ENCODE results near the gene ARL15.
A peak's percentile ranks its signal among the peaks of the same experiment; 100 is the strongest.

ARL15 gene

DNA sequence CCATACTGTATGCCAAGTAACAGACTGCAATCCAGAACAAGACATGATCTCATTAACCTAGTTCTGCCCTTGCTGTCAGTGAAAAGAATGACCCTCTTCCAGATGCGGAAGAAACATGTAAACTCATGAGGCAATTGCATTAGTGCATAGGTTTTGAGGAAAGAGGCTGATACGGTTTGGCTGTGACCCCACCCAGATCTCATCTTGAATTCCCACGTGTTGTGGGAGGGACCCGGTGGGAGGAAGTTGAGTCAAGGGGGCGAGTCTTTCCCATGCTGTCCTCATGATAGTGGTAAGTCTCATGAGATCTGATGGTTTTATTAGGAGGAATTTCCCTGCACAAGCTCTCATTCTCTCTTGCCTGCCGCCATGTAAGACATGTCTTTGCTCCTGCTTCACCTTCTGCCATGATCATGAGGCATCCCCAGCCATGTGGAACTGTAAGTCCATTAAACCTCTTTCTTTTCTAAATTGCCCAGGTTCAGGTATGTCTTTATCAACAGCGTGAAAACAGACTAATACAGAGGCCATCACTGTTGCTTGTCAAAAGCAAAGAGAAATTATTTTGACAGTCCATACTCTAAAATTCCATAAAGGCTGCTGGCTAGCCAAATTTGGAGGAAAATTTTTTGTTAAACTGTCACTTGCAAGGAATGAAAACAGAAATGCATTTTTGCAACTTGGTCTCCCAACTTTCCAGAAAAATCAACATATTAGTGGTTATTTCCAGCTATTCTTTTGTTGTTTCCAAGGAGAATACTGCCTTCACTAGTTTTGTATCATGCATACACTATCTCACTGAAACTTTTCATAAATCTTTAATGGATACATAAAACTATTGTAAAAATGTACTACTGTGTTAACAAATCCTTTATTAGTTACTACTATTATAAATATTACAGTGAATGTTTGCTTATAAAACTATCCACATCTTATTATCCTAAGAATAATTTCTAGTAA, 3.2 kb upstream of the ARL15 start:
- WGBS, 2 donors (ENCODE audit: extremely low coverage in 2 of 2, insufficient read length in 2 of 2, insufficient replicate concordance in 1 of 2), result no CpG with 5 or more reads among the region's 7 CpGs
- Histone ChIP-seq H2BK5ac (ENCODE audit: low read length) (no peak overlapping the region), H3K27ac (replicated peaks; ENCODE audit: low read length) (no peak overlapping the region), H3K4me1 (ENCODE audit: control insufficient read depth in 2 of 2, insufficient read depth in 1 of 2, low read depth in 1 of 2, low read length in 2 of 2) (peaks cover 2 to 4% of the 10 kb centered on the region in 2 donors), H2BK12ac (ENCODE audit: low read length) (no peak overlapping the region), H3K18ac (ENCODE audit: low read length) (no peak overlapping the region), H2BK15ac (ENCODE audit: low read length) (no peak overlapping the region), H3K36me3 (replicated peaks in 1 of 2; ENCODE audit: control insufficient read depth in 2 of 2, insufficient read depth in 2 of 2, low read length in 2 of 2) (no peaks in the 10 kb centered on the region), H3K4ac (ENCODE audit: low read length) (no peak overlapping the region), H3K27me3 (ENCODE audit: control insufficient read depth in 3 of 3, insufficient read depth in 3 of 3, low read depth in 1 of 3, low read length in 3 of 3) (peaks cover 0 to 43% (median 0%) of the 10 kb centered on the region in 3 experiments), H2BK120ac (ENCODE audit: low read depth, low read length) (no peak overlapping the region), H3K23ac (ENCODE audit: low read depth, low read length, poor library complexity) (no peak overlapping the region), H2AK5ac (ENCODE audit: low read depth, low read length) (no peak overlapping the region), H3K4me3 (ENCODE audit: low read length in 2 of 2) (no peak overlapping the region), H2AFZ (ENCODE audit: low read length) (no peak overlapping the region), H3K9ac (ENCODE audit: low read depth, low read length, poor library complexity) (no peak overlapping the region), H3K79me1 (ENCODE audit: low read depth, low read length) (no peaks in the 10 kb centered on the region), H3K9me3 (replicated peaks in 1 of 2; ENCODE audit: control insufficient read depth in 2 of 2, insufficient read depth in 1 of 2, low read depth in 1 of 2, low read length in 2 of 2) (no peaks in the 10 kb centered on the region), H3K4me2 (ENCODE audit: insufficient read depth, low read length, poor library complexity, severe bottlenecking) (no peak overlapping the region), H3K14ac (ENCODE audit: low read length) (no peak overlapping the region), H4K91ac (ENCODE audit: low read depth, low read length, poor library complexity) (no peak overlapping the region), H4K8ac (ENCODE audit: low read depth, low read length) (no peak overlapping the region)
- no peak for DNase-seq (ENCODE audit: low spot score)

GRCh38 chr5:54312499-54312898, 2.1 kb upstream of the ARL15 start:
- no peak overlapping the region for H3K4me3 ChIP-seq (ENCODE audit: low read length in 2 of 2)

DNA sequence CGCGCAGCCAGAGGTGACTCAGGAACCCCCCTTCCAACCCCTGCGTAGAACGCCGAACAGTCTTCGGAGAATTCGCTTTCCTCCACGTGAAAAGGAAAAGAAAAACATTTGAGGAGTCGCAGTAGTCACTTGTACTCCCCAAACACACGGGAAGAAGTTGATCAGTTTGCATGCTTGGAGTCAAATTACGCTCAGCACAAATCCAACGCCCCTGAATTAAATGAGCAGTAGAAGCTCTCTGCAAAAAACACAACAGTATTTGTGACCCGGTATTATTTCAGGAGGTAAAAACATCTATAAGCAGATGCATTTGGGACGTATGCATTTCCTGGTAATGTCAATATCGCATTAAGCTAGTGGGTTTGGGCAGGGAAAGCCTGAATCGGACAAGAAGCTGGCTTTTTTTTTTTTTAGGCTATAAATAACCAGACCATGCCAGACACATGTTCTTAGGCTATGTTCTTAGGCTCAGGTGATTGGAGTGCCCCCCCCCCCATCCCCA, 854 bp upstream of the ARL15 start:
- no peaks in the 10 kb centered on the region for H3K9me3 ChIP-seq (replicated peaks in 1 of 2; ENCODE audit: control insufficient read depth in 2 of 2, insufficient read depth in 1 of 2, low read depth in 1 of 2, low read length in 2 of 2)
- H2BK15ac ChIP-seq (ENCODE audit: low read length), result no peak overlapping the region
- peaks cover 0 to 28% (median 0%) of the 10 kb centered on the region in 3 experiments for H3K27me3 ChIP-seq (ENCODE audit: control insufficient read depth in 3 of 3, insufficient read depth in 3 of 3, low read depth in 1 of 3, low read length in 3 of 3)
- no peak overlapping the region for H4K8ac ChIP-seq (ENCODE audit: low read depth, low read length)
- H3K27ac ChIP-seq (replicated peaks; ENCODE audit: low read length), result no peak overlapping the region
- H2AK5ac ChIP-seq (ENCODE audit: low read depth, low read length), result no peak overlapping the region
- H3K4me1 ChIP-seq (ENCODE audit: control insufficient read depth in 2 of 2, insufficient read depth in 1 of 2, low read depth in 1 of 2, low read length in 2 of 2), result peaks cover 2 to 4% of the 10 kb centered on the region in 2 donors
- peak; percentile 20 for DNase-seq (ENCODE audit: low spot score)
- no peaks in the 10 kb centered on the region for H3K36me3 ChIP-seq (replicated peaks in 1 of 2; ENCODE audit: control insufficient read depth in 2 of 2, insufficient read depth in 2 of 2, low read length in 2 of 2)
- H2AFZ ChIP-seq (ENCODE audit: low read length), result peak overlapping the region; percentile 99
- H2BK12ac ChIP-seq (ENCODE audit: low read length), result no peak overlapping the region
- H3K4me2 ChIP-seq (ENCODE audit: insufficient read depth, low read length, poor library complexity, severe bottlenecking), result peak overlapping the region; percentile 80
- no peaks in the 10 kb centered on the region for H3K79me1 ChIP-seq (ENCODE audit: low read depth, low read length)
- no peak overlapping the region for H3K4ac ChIP-seq (ENCODE audit: low read length)
- H3K4me3 ChIP-seq (ENCODE audit: low read length in 2 of 2), result peak overlapping the region; percentile 83 to 86
- H2BK120ac ChIP-seq (ENCODE audit: low read depth, low read length), result no peak overlapping the region
- no peak overlapping the region for H3K23ac ChIP-seq (ENCODE audit: low read depth, low read length, poor library complexity)
- no peak overlapping the region for H4K91ac ChIP-seq (ENCODE audit: low read depth, low read length, poor library complexity)
- no peak overlapping the region for H3K14ac ChIP-seq (ENCODE audit: low read length)
- no peak overlapping the region for H2BK5ac ChIP-seq (ENCODE audit: low read length)
- H3K9ac ChIP-seq (ENCODE audit: low read depth, low read length, poor library complexity), result no peak overlapping the region
- WGBS, 2 donors (ENCODE audit: extremely low coverage in 2 of 2, insufficient read length in 2 of 2, insufficient replicate concordance in 1 of 2), result no CpG with 5 or more reads among the region's 16 CpGs
- peak overlapping the region; percentile 58 for H3K18ac ChIP-seq (ENCODE audit: low read length)

More at GRCh38 chr5:54312499-54312898, 2.1 kb upstream of the ARL15 start:
- no peak overlapping the region for H2BK15ac ChIP-seq (ENCODE audit: low read length)
- no peak overlapping the region for H3K27ac ChIP-seq (replicated peaks; ENCODE audit: low read length)
- no CpG with 5 or more reads among the region's 3 CpGs for WGBS, 2 donors (ENCODE audit: extremely low coverage in 2 of 2, insufficient read length in 2 of 2, insufficient replicate concordance in 1 of 2)
- no peak overlapping the region for H2BK12ac ChIP-seq (ENCODE audit: low read length)
- H3K27me3 ChIP-seq (ENCODE audit: control insufficient read depth in 3 of 3, insufficient read depth in 3 of 3, low read depth in 1 of 3, low read length in 3 of 3), result peaks cover 0 to 39% (median 0%) of the 10 kb centered on the region in 3 experiments
- no peak overlapping the region for H2AFZ ChIP-seq (ENCODE audit: low read length)
- no peak overlapping the region for H2AK5ac ChIP-seq (ENCODE audit: low read depth, low read length)
- H2BK5ac ChIP-seq (ENCODE audit: low read length), result no peak overlapping the region
- H4K8ac ChIP-seq (ENCODE audit: low read depth, low read length), result no peak overlapping the region
- H3K4me2 ChIP-seq (ENCODE audit: insufficient read depth, low read length, poor library complexity, severe bottlenecking), result no peak overlapping the region
- DNase-seq (ENCODE audit: low spot score), result no peak
- no peak overlapping the region for H3K14ac ChIP-seq (ENCODE audit: low read length)
- no peak overlapping the region for H4K91ac ChIP-seq (ENCODE audit: low read depth, low read length, poor library complexity)
- no peak overlapping the region for H3K9ac ChIP-seq (ENCODE audit: low read depth, low read length, poor library complexity)
- no peaks in the 10 kb centered on the region for H3K36me3 ChIP-seq (replicated peaks in 1 of 2; ENCODE audit: control insufficient read depth in 2 of 2, insufficient read depth in 2 of 2, low read length in 2 of 2)
- H3K23ac ChIP-seq (ENCODE audit: low read depth, low read length, poor library complexity), result no peak overlapping the region
- H3K79me1 ChIP-seq (ENCODE audit: low read depth, low read length), result no peaks in the 10 kb centered on the region
- no peak overlapping the region for H2BK120ac ChIP-seq (ENCODE audit: low read depth, low read length)
- no peak overlapping the region for H3K4ac ChIP-seq (ENCODE audit: low read length)
- no peak overlapping the region for H3K18ac ChIP-seq (ENCODE audit: low read length)
- H3K9me3 ChIP-seq (replicated peaks in 1 of 2; ENCODE audit: control insufficient read depth in 2 of 2, insufficient read depth in 1 of 2, low read depth in 1 of 2, low read length in 2 of 2), result no peaks in the 10 kb centered on the region
- peaks cover 2 to 4% of the 10 kb centered on the region in 2 donors for H3K4me1 ChIP-seq (ENCODE audit: control insufficient read depth in 2 of 2, insufficient read depth in 1 of 2, low read depth in 1 of 2, low read length in 2 of 2)

Data from neuronal stem cell (in vitro differentiated cells).